HCT116 (cell line): ENCODE data around the gene ING3. TPM values are rescaled to one million over a fixed set of nuclear protein-coding genes. Genes with fewer than 3 reads are reported as not detected.

Source experiments
- ATAC-seq: fragments of 200-7000 bp; cut with Tn5 transposase; 2 replicates; pipeline ENCODE4 v1.9.1; 2020; ENCODE audit warnings: mild to moderate bottlenecking, moderate library complexity
- BruUV-seq: library from RNA; stranded (reverse); fragments of 400-500 nt; replicated peaks from 2 replicates; lab custom pipeline; 2021; lab: Mats Ljungman, UMichigan
- CTCF ChIA-PET: fragments of 300-600 bp; sonication (Branson Sonifier 250); formaldehyde crosslinking; loops from one replicate; lab custom pipeline; 2021; ENCODE audit warnings: antibody characterized with exemption; lab: Charles Lee
- POLR2A ChIA-PET: fragments of 300-600, 350-600 bp; sonication (Branson Sonifier 250); formaldehyde crosslinking; loops from one replicate; lab custom pipeline; 2021; ENCODE audit warnings: antibody characterized with exemption; lab: Charles Lee
- RAD21 ChIA-PET, 2 experiments: fragments of 300-600 bp; sonication (Branson Sonifier 250); formaldehyde crosslinking; loops; one replicate each; lab custom pipeline; 2023; ENCODE audit warnings: low total read pairs in 2 of 2; ENCODE audit not compliant: uncharacterized antibody in 2 of 2, unreplicated experiment in 2 of 2, low non-redundant PET in 1 of 2; lab: Charles Lee
- DNase-seq: peaks from one replicate; pipeline ENCODE4 v3.0.0-alpha.2; 2010; ENCODE audit warnings: low read depth, low spot score
- H2AFZ ChIP-seq: fragments of 200-600 bp; shearing (Covaris generic), sonication (generic); 2 replicates; pipeline ENCODE4 v1.6.1; 2017; ENCODE audit warnings: low read depth, mixed run types, mixed read lengths, antibody characterized with exemption, low read length; ENCODE audit not compliant: poor library complexity, severe bottlenecking
- H3K27ac ChIP-seq: 2 replicates; pipeline ENCODE4 v1.5.1; 2012; ENCODE audit warnings: low read depth, low read length
- H3K27me3 ChIP-seq: fragments of 200-600 bp; sonication (generic); 2 replicates; pipeline ENCODE4 v1.6.1; 2016; ENCODE audit warnings: mixed run types, low read length, mixed read lengths; ENCODE audit not compliant: insufficient read depth
- H3K36me3 ChIP-seq, 2 experiments: fragments of 200-500 bp in 1 of 2; fragments of 200-600 bp in 1 of 2; sonication (Bioruptor generic) in 1 of 2; sonication (generic) in 1 of 2; 2 replicates each; pipeline versions ENCODE4 v1.5.1 to v1.6.1; 2014 to 2016; ENCODE audit warnings: low read length in 2 of 2, inconsistent platforms in 1 of 2, mixed read lengths in 1 of 2, mixed run types in 1 of 2; ENCODE audit not compliant: insufficient read depth in 2 of 2, control insufficient read depth in 1 of 2
- H3K4me1 ChIP-seq, 2 experiments: fragments of 200-600 bp in 1 of 2; sonication (generic) in 1 of 2; 2 replicates each; pipeline versions ENCODE4 v1.5.1 to v1.6.1; 2012 to 2017; ENCODE audit warnings: low read length in 2 of 2, inconsistent platforms in 1 of 2, mild to moderate bottlenecking in 1 of 2, mixed read lengths in 1 of 2, mixed run types in 1 of 2, moderate library complexity in 1 of 2; ENCODE audit not compliant: insufficient read depth in 2 of 2, control insufficient read depth in 1 of 2
- H3K4me2 ChIP-seq: fragments of 200-600 bp; sonication (generic); 2 replicates; pipeline ENCODE4 v1.6.1; 2017; ENCODE audit warnings: mixed run types, low read length, mixed read lengths
- H3K4me3 ChIP-seq, 2 experiments: fragments of 200-600 bp in 1 of 2; sonication (generic) in 1 of 2; replicated peaks in 1 of 2; 2 replicates each; pipeline ENCODE4 v1.5.1; 2011 to 2016; ENCODE audit warnings: low read length in 2 of 2, control low read depth in 1 of 2, low read depth in 1 of 2, mild to moderate bottlenecking in 1 of 2, mixed read lengths in 1 of 2, mixed run types in 1 of 2
- H3K79me2 ChIP-seq: fragments of 200-600 bp; sonication (generic); 2 replicates; pipeline ENCODE4 v1.6.1; 2017; ENCODE audit warnings: mild to moderate bottlenecking, mixed run types, low read length, moderate library complexity, mixed read lengths; ENCODE audit not compliant: insufficient read depth
- H3K9ac ChIP-seq: fragments of 200-600 bp; sonication (generic); 2 replicates; pipeline ENCODE4 v1.6.1; 2016; ENCODE audit warnings: low read length, mixed read lengths
- H3K9me2 ChIP-seq: fragments of 200-600 bp; sonication (generic), shearing (Covaris generic); 2 replicates; pipeline ENCODE4 v1.6.1; 2017; ENCODE audit warnings: mixed run types, mild to moderate bottlenecking, moderate library complexity; ENCODE audit not compliant: insufficient read depth
- H3K9me3 ChIP-seq, 2 experiments: fragments of 200-500 bp in 1 of 2; fragments of 200-600 bp in 1 of 2; sonication (Bioruptor generic) in 1 of 2; sonication (generic) in 1 of 2; 2 replicates each; pipeline ENCODE4 v1.6.1; 2014 to 2017; ENCODE audit warnings: low read length in 2 of 2, mixed read lengths in 2 of 2, inconsistent platforms in 1 of 2, low read depth in 1 of 2, mild to moderate bottlenecking in 1 of 2, mixed run types in 1 of 2, moderate library complexity in 1 of 2; ENCODE audit not compliant: control insufficient read depth in 1 of 2, insufficient read depth in 1 of 2
- H4K20me1 ChIP-seq: fragments of 200-600 bp; sonication (generic), shearing (Covaris generic); 2 replicates; pipeline ENCODE4 v1.6.1; 2017; ENCODE audit warnings: mixed run types, mild to moderate bottlenecking, moderate library complexity; ENCODE audit not compliant: insufficient read depth
- CBX3 ChIP-seq: IDR thresholded peaks from 2 replicates; pipeline ENCODE4 v1.6.1; 2012; ENCODE audit warnings: low read depth
- CEBPB ChIP-seq: IDR thresholded peaks from 2 replicates; pipeline ENCODE4 v1.6.1; 2012; ENCODE audit warnings: low read depth
- EGR1 ChIP-seq: IDR thresholded peaks from 2 replicates; pipeline ENCODE4 v1.6.1; 2012; ENCODE audit warnings: low read depth
- ELF1 ChIP-seq: IDR thresholded peaks from 2 replicates; pipeline ENCODE4 v1.6.1; 2012; ENCODE audit warnings: low read depth, borderline replicate concordance
- EZH2 ChIP-seq: fragments of 200-600 bp; sonication (generic); IDR thresholded peaks from 2 replicates; pipeline ENCODE4 v1.6.1; 2017; ENCODE audit warnings: antibody characterized with exemption, mixed run types
- EZH2phosphoT487 ChIP-seq: fragments of 200-600 bp; IDR thresholded peaks from 2 replicates; pipeline ENCODE4 v1.6.1; 2018; ENCODE audit warnings: antibody characterized with exemption, borderline replicate concordance
- FOSL1 ChIP-seq: IDR thresholded peaks from 2 replicates; pipeline ENCODE4 v1.6.1; 2012; ENCODE audit warnings: low read depth
- JUND ChIP-seq: IDR thresholded peaks from 2 replicates; pipeline ENCODE4 v1.6.1; 2012
- MAX ChIP-seq: IDR thresholded peaks from 2 replicates; pipeline ENCODE4 v1.6.1; 2012
- POLR2A ChIP-seq: IDR thresholded peaks from 2 replicates; pipeline ENCODE4 v1.7.0; 2011; ENCODE audit warnings: borderline replicate concordance; ENCODE audit not compliant: insufficient read depth, insufficient read length; ENCODE audit errors: extremely low read depth
- RAD21 ChIP-seq: IDR thresholded peaks from 2 replicates; pipeline ENCODE4 v1.6.1; 2012; ENCODE audit warnings: low read depth, mild to moderate bottlenecking
- SIN3A ChIP-seq: IDR thresholded peaks from 2 replicates; pipeline ENCODE4 v1.6.1; 2012; ENCODE audit warnings: low read depth
- SP1 ChIP-seq: IDR thresholded peaks from 2 replicates; pipeline ENCODE4 v1.6.1; 2012; ENCODE audit warnings: low read depth
- SRF ChIP-seq: IDR thresholded peaks from 2 replicates; pipeline ENCODE4 v1.6.1; 2012; ENCODE audit warnings: low read depth
- YY1 ChIP-seq: IDR thresholded peaks from 2 replicates; pipeline ENCODE4 v1.6.1; 2011; ENCODE audit warnings: low read length, low read depth, moderate library complexity, mild to moderate bottlenecking; ENCODE audit not compliant: insufficient replicate concordance; ENCODE audit errors: extremely low read depth
- ZNF274 ChIP-seq: fragments of 200-500 bp; sonication (Bioruptor generic); IDR thresholded peaks from 2 replicates; pipeline ENCODE4 v1.6.1; 2014; ENCODE audit warnings: mild to moderate bottlenecking, low read depth, low read length, inconsistent platforms
- intact Hi-C: fragments of 100-400 bp; cut with micrococcal nuclease; formaldehyde crosslinking; loops from 2 replicates; pipeline ENCODE4 v1.10.0; 2022
- total RNA-seq: library from RNA; stranded (reverse); gene quantifications from one replicate; pipeline ENCODE4 v1.2.1, GENCODE V29; 2021; ENCODE audit not compliant: unreplicated experiment
- TF ChIP-seq, protein P1 (sequence below): IDR thresholded peaks from 2 replicates; pipeline ENCODE4 v1.6.1; 2012; ENCODE audit warnings: low read depth
- TF ChIP-seq, protein P2 (sequence below), 3 experiments: fragments of 200-600 bp in 1 of 3; sonication (generic) in 1 of 3; IDR thresholded peaks in 2 of 3; conservative IDR thresholded peaks in 1 of 3; 2 replicates each; pipeline ENCODE4 v1.5.1; 2012 to 2017; ENCODE audit warnings: low read depth in 2 of 3, low read length in 2 of 3, antibody characterized with exemption in 1 of 3, borderline replicate concordance in 1 of 3, control low read depth in 1 of 3, mild to moderate bottlenecking in 1 of 3, mixed read lengths in 1 of 3, mixed run types in 1 of 3, moderate library complexity in 1 of 3; ENCODE audit not compliant: insufficient read depth in 1 of 3
- TF ChIP-seq, protein P3 (sequence below): IDR thresholded peaks from 2 replicates; pipeline ENCODE4 v1.6.1; 2011; ENCODE audit warnings: mild to moderate bottlenecking, low read length, moderate library complexity; ENCODE audit not compliant: insufficient replicate concordance; ENCODE audit errors: extremely low read depth

Gene ING3
- total RNA-seq, 1 experiment from 2014 or later: 16.2 TPM

- intact Hi-C loops: no loop called here
- no peaks in the 10 kb centered on the region for H3K9me2 ChIP-seq
- RAD21 ChIA-PET: no interaction called here
These were observed 43.1 kb downstream of the ING3 start for GRCh38 chr7:120993553-120994191.

More at GRCh38 chr7:120993553-120994191, 43.1 kb downstream of the ING3 start:
- peaks cover 0 to 7% of the 10 kb centered on the region in 2 experiments; a peak in 1 of 4 replicates for H3K4me1 ChIP-seq
- H2AFZ ChIP-seq: no peak overlapping the region
- ATAC-seq (no peak), DNase-seq (no peak)
- no peak overlapping the region for H3K9ac ChIP-seq
- no peak overlapping the region for H3K27ac ChIP-seq
- H4K20me1 ChIP-seq: no peaks in the 10 kb centered on the region
- TF ChIP-seq SRF: no peak
- no peak for TF ChIP-seq MAX
- TF ChIP-seq, protein P1, sequence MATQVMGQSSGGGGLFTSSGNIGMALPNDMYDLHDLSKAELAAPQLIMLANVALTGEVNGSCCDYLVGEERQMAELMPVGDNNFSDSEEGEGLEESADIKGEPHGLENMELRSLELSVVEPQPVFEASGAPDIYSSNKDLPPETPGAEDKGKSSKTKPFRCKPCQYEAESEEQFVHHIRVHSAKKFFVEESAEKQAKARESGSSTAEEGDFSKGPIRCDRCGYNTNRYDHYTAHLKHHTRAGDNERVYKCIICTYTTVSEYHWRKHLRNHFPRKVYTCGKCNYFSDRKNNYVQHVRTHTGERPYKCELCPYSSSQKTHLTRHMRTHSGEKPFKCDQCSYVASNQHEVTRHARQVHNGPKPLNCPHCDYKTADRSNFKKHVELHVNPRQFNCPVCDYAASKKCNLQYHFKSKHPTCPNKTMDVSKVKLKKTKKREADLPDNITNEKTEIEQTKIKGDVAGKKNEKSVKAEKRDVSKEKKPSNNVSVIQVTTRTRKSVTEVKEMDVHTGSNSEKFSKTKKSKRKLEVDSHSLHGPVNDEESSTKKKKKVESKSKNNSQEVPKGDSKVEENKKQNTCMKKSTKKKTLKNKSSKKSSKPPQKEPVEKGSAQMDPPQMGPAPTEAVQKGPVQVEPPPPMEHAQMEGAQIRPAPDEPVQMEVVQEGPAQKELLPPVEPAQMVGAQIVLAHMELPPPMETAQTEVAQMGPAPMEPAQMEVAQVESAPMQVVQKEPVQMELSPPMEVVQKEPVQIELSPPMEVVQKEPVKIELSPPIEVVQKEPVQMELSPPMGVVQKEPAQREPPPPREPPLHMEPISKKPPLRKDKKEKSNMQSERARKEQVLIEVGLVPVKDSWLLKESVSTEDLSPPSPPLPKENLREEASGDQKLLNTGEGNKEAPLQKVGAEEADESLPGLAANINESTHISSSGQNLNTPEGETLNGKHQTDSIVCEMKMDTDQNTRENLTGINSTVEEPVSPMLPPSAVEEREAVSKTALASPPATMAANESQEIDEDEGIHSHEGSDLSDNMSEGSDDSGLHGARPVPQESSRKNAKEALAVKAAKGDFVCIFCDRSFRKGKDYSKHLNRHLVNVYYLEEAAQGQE: no peak
- TF ChIP-seq SIN3A: no peak
- no peak for TF ChIP-seq ELF1
- TF ChIP-seq CEBPB: no peak
- no peak for TF ChIP-seq EZH2
- TF ChIP-seq, protein P2, sequence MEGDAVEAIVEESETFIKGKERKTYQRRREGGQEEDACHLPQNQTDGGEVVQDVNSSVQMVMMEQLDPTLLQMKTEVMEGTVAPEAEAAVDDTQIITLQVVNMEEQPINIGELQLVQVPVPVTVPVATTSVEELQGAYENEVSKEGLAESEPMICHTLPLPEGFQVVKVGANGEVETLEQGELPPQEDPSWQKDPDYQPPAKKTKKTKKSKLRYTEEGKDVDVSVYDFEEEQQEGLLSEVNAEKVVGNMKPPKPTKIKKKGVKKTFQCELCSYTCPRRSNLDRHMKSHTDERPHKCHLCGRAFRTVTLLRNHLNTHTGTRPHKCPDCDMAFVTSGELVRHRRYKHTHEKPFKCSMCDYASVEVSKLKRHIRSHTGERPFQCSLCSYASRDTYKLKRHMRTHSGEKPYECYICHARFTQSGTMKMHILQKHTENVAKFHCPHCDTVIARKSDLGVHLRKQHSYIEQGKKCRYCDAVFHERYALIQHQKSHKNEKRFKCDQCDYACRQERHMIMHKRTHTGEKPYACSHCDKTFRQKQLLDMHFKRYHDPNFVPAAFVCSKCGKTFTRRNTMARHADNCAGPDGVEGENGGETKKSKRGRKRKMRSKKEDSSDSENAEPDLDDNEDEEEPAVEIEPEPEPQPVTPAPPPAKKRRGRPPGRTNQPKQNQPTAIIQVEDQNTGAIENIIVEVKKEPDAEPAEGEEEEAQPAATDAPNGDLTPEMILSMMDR (IDR thresholded peaks at IDR 0.05 in 2 of 3, conservative IDR thresholded peaks at IDR 0.05 in 1 of 3; ENCODE audit: borderline replicate concordance in 1 of 3, insufficient read depth in 1 of 3, low read depth in 2 of 3, low read length in 2 of 3): no peak
- TF ChIP-seq SP1: no peak
- no peak for TF ChIP-seq EGR1
- no peak for TF ChIP-seq RAD21
- TF ChIP-seq, protein P3, sequence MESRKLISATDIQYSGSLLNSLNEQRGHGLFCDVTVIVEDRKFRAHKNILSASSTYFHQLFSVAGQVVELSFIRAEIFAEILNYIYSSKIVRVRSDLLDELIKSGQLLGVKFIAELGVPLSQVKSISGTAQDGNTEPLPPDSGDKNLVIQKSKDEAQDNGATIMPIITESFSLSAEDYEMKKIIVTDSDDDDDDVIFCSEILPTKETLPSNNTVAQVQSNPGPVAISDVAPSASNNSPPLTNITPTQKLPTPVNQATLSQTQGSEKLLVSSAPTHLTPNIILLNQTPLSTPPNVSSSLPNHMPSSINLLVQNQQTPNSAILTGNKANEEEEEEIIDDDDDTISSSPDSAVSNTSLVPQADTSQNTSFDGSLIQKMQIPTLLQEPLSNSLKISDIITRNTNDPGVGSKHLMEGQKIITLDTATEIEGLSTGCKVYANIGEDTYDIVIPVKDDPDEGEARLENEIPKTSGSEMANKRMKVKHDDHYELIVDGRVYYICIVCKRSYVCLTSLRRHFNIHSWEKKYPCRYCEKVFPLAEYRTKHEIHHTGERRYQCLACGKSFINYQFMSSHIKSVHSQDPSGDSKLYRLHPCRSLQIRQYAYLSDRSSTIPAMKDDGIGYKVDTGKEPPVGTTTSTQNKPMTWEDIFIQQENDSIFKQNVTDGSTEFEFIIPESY: no peak
- TF ChIP-seq EZH2phosphoT487: no peak
- no peak for TF ChIP-seq JUND
- no peak for TF ChIP-seq ZNF274
- TF ChIP-seq CBX3: no peak
- no peak for TF ChIP-seq FOSL1
- no peak for TF ChIP-seq POLR2A
- no peak for TF ChIP-seq YY1
- H3K79me2 ChIP-seq: no peaks in the 10 kb centered on the region
- no peaks in the 10 kb centered on the region for H3K27me3 ChIP-seq
- H3K4me3 ChIP-seq: no peak overlapping the region
- ChIA-PET CTCF (no interaction called here), POLR2A (no interaction called here)
- BruUV-seq: no TSS peak
- no peaks in the 10 kb centered on the region for H3K9me3 ChIP-seq
- H3K4me2 ChIP-seq: no peak overlapping the region
- no peaks in the 10 kb centered on the region for H3K36me3 ChIP-seq
